ENCODE measurements around the gene ZNF280D. TPM values are rescaled to one million over a fixed set of nuclear protein-coding genes. Genes with fewer than 3 reads are reported as not detected.
"Not testable (repeated sequence)": the region's sequence is repeated elsewhere in the genome, so short reads cannot be mapped to it uniquely, and the experiment has no call there.

Gene ZNF280D
- total RNA-seq, 2 donors from 2014 or later: 21.2 to 22.1 TPM

- no peak for ATAC-seq
- intact Hi-C loops (cut with DNase I): no loop called here
- DNase-seq: no peak
These were observed 7.9 kb downstream of the ZNF280D start for GRCh38 chr15:56725386-56725785.

GRCh38 chr15:56724232-56724631, 9.1 kb downstream of the ZNF280D start:
- no peak for ATAC-seq
- no peak for DNase-seq
- intact Hi-C loops (cut with DNase I): no loop called here

- intact Hi-C loops (cut with DNase I): no loop called here
- ATAC-seq: no peak
- DNase-seq: no peak
These were observed 9.5 kb downstream of the ZNF280D start for GRCh38 chr15:56723787-56724186.

- intact Hi-C loops (cut with DNase I): no loop called here
- no peak for DNase-seq
- no peak for ATAC-seq
These were observed 13.3 kb downstream of the ZNF280D start for GRCh38 chr15:56719774-56720555.

GRCh38 chr15:56719021-56719612, 14.2 kb downstream of the ZNF280D start:
- ATAC-seq (no peak), DNase-seq (no peak)
- intact Hi-C loops (cut with DNase I): no loop called here

GRCh38 chr15:56718560-56718959, 14.7 kb downstream of the ZNF280D start:
- intact Hi-C loops (cut with DNase I): no loop called here
- DNase-seq: no peak
- ATAC-seq: no peak

- intact Hi-C loops (cut with DNase I): no loop called here
- DNase-seq (no peak), ATAC-seq (no peak)
These were observed 17.0 kb downstream of the ZNF280D start for GRCh38 chr15:56716334-56716733.

- intact Hi-C loops (cut with DNase I): no loop called here
- ATAC-seq: no peak
- DNase-seq: no peak
These were observed 18.1 kb downstream of the ZNF280D start for GRCh38 chr15:56715220-56715619.

GRCh38 chr15:56709502-56709901, 23.8 kb downstream of the ZNF280D start:
- DNase-seq; ATAC-seq; intact Hi-C loops (cut with DNase I): not testable (repeated sequence)

- ATAC-seq (no peak), DNase-seq (no peak)
- intact Hi-C loops (cut with DNase I): no loop called here
These were observed 33.6 kb downstream of the ZNF280D start for GRCh38 chr15:56699743-56700142.

- intact Hi-C loops (cut with DNase I): no loop called here
- DNase-seq (no peak), ATAC-seq (no peak)
These were observed 35.0 kb downstream of the ZNF280D start for GRCh38 chr15:56698270-56698669.

- DNase-seq (no peak), ATAC-seq (no peak)
- intact Hi-C loops (cut with DNase I): no loop called here
These were observed 39.5 kb downstream of the ZNF280D start for GRCh38 chr15:56693761-56694160.

GRCh38 chr15:56690733-56691132, 42.6 kb downstream of the ZNF280D start:
- intact Hi-C loops (cut with DNase I): no loop called here
- ATAC-seq (no peak), DNase-seq (no peak)

- intact Hi-C loops (cut with DNase I): no loop called here
- ATAC-seq (no peak), DNase-seq (no peak)
These were observed 49.4 kb downstream of the ZNF280D start for GRCh38 chr15:56683908-56684307.

GRCh38 chr15:56681113-56681512, 52.2 kb downstream of the ZNF280D start:
- intact Hi-C loops (cut with DNase I): no loop called here
- no peak for DNase-seq
- ATAC-seq: no peak

GRCh38 chr15:56679225-56679624, 54.1 kb downstream of the ZNF280D start:
- ATAC-seq: no peak
- no peak for DNase-seq
- intact Hi-C loops (cut with DNase I): no loop called here

- DNase-seq: no peak
- intact Hi-C loops (cut with DNase I): no loop called here
These were observed 54.7 kb downstream of the ZNF280D start for GRCh38 chr15:56678571-56678970.

GRCh38 chr15:56677271-56677670, 56.0 kb downstream of the ZNF280D start:
- ATAC-seq (no peak), DNase-seq (no peak)
- intact Hi-C loops (cut with DNase I): no loop called here

More at GRCh38 chr15:56678571-56678970, 54.7 kb downstream of the ZNF280D start:
- no peak for ATAC-seq

- ATAC-seq (no peak), DNase-seq (no peak)
- intact Hi-C loops (cut with DNase I): no loop called here
These were observed 57.4 kb downstream of the ZNF280D start for GRCh38 chr15:56675930-56676329.

GRCh38 chr15:56674857-56675256, 58.5 kb downstream of the ZNF280D start:
- DNase-seq (no peak), ATAC-seq (no peak)
- intact Hi-C loops (cut with DNase I): no loop called here

- intact Hi-C loops (cut with DNase I): no loop called here
- no peak for ATAC-seq
- DNase-seq: no peak
These were observed 60.6 kb downstream of the ZNF280D start for GRCh38 chr15:56672721-56673120.

Data from left cardiac atrium (tissue), 4 donors.